K562 (cell line): ENCODE data around the gene IZUMO1R. TPM values are rescaled to one million over a fixed set of nuclear protein-coding genes. Genes with fewer than 3 reads are reported as not detected.

Source experiments
- ATAC-seq: fragments of 200-7000 bp; cut with Tn5 transposase; 3 replicates; pipeline ENCODE4 v1.9.1; 2020; ENCODE audit warnings: moderate library complexity
- BruUV-seq: library from RNA; stranded (reverse); fragments of 400-500 nt; replicated peaks from 2 replicates; lab custom pipeline; 2021; lab: Mats Ljungman, UMichigan
- CTCF ChIA-PET: fragments of 300-600 bp; formaldehyde crosslinking; extraction: SDS; loops from one replicate; lab custom pipeline; 2021; ENCODE audit warnings: low intra/inter-chr PET ratio; lab: Yijun Ruan, JAX
- POLR2A ChIA-PET: fragments of 300-600, 350-650 bp; sonication (Branson Sonifier 250); formaldehyde crosslinking; extraction: SDS; loops from one replicate; lab custom pipeline; 2021; ENCODE audit warnings: antibody characterized with exemption, inconsistent platforms; lab: Yijun Ruan, JAX
- DNase-seq, 4 experiments: peaks; one replicate each; pipeline versions ENCODE4 v3.0.0 to v3.0.0-alpha.2; 2011 to 2018; ENCODE audit warnings: low spot score in 3 of 4, mixed read lengths in 3 of 4; ENCODE audit errors: extremely low read depth in 1 of 4
- FAIRE-seq: peaks from 2 replicates; lab custom pipeline; 2011; peaks lifted over from hg19 to GRCh38; lab: Jason Lieb, UNC
- H2AFZ ChIP-seq: 2 replicates; pipeline ENCODE4 v1.6.0; 2011; ENCODE audit warnings: low read depth, low read length, control low read depth, inconsistent platforms
- H3K27ac ChIP-seq: fragments of 200-600 bp; 3 replicates; pipeline ENCODE4 v1.8.0; 2011; ENCODE audit warnings: low read depth, mild to moderate bottlenecking, control low read depth, inconsistent platforms, low read length, moderate library complexity, mixed read lengths; ENCODE audit errors: extremely low read depth
- H3K27me3 ChIP-seq, 2 experiments: fragments of 300-600 bp in 1 of 2; 2 replicates in 1 of 2; 3 replicates in 1 of 2; pipeline versions ENCODE4 v1.6.0 to v1.8.0; 2011; ENCODE audit warnings: inconsistent platforms in 2 of 2, low read length in 2 of 2, mild to moderate bottlenecking in 1 of 2, mixed read lengths in 1 of 2, moderate library complexity in 1 of 2; ENCODE audit not compliant: control insufficient read depth in 2 of 2, insufficient read depth in 2 of 2
- H3K36me3 ChIP-seq: fragments of 300-600 bp; 3 replicates; pipeline ENCODE4 v1.8.0; 2011; ENCODE audit warnings: mild to moderate bottlenecking, low read length, inconsistent platforms; ENCODE audit not compliant: control insufficient read depth, insufficient read depth
- H3K4me1 ChIP-seq, 2 experiments: fragments of 200-600 bp in 1 of 2; replicated peaks in 1 of 2; 2 replicates in 1 of 2; 3 replicates in 1 of 2; pipeline versions ENCODE4 v1.5.1 to v1.8.0; 2011; ENCODE audit warnings: inconsistent platforms in 2 of 2, low read length in 2 of 2, mild to moderate bottlenecking in 1 of 2, mixed read lengths in 1 of 2, moderate library complexity in 1 of 2; ENCODE audit not compliant: control insufficient read depth in 2 of 2, insufficient read depth in 2 of 2
- H3K4me2 ChIP-seq: 2 replicates; pipeline ENCODE4 v1.6.1; 2011; ENCODE audit warnings: low read length, control low read depth, inconsistent platforms, mixed read lengths; ENCODE audit not compliant: insufficient read depth
- H3K4me3 ChIP-seq: fragments of 200-600 bp; sonication (generic), shearing (Covaris generic); 2 replicates; pipeline ENCODE4 v1.5.1; 2016; ENCODE audit warnings: control low read depth, inconsistent platforms
- H3K79me2 ChIP-seq: fragments of 200-600 bp; 3 replicates; pipeline ENCODE4 v1.8.0; 2011; ENCODE audit warnings: low read length, inconsistent platforms; ENCODE audit not compliant: control insufficient read depth, insufficient read depth
- H3K9ac ChIP-seq, 2 experiments: 2 replicates each; pipeline versions ENCODE4 v1.6.0 to v1.6.1; 2011; ENCODE audit warnings: low read depth in 2 of 2, low read length in 2 of 2, control low read depth in 1 of 2, inconsistent platforms in 1 of 2, mild to moderate bottlenecking in 1 of 2, mixed read lengths in 1 of 2; ENCODE audit not compliant: insufficient read depth in 1 of 2
- H3K9me1 ChIP-seq: one replicate; pipeline ENCODE4 v1.6.0; 2011; ENCODE audit warnings: inconsistent platforms, mild to moderate bottlenecking, low read length, moderate library complexity; ENCODE audit not compliant: control insufficient read depth, insufficient read depth
- H3K9me3 ChIP-seq: replicated peaks from 2 replicates; pipeline ENCODE4 v1.5.1; 2011; ENCODE audit warnings: low read depth, low read length, inconsistent platforms; ENCODE audit not compliant: control insufficient read depth, insufficient read depth
- H4K20me1 ChIP-seq: replicated peaks from 2 replicates; pipeline ENCODE4 v1.6.1; 2011; ENCODE audit warnings: low read length, inconsistent platforms, mixed read lengths; ENCODE audit not compliant: control insufficient read depth, insufficient read depth
- ARNT ChIP-seq, 2 experiments: fragments of 450-650 bp; IDR thresholded peaks; 2 replicates each; pipeline ENCODE4 v1.6.1; 2016; ENCODE audit warnings: mild to moderate bottlenecking in 1 of 2
- CCNT2 ChIP-seq: IDR thresholded peaks from 2 replicates; pipeline ENCODE4 v1.6.1; 2011; ENCODE audit warnings: borderline replicate concordance, low read depth, mild to moderate bottlenecking, moderate library complexity, mixed read lengths, low read length; ENCODE audit not compliant: insufficient read length; ENCODE audit errors: extremely low read depth
- IFI16 ChIP-seq: fragments of 250-450 bp; sonication (Bioruptor Pico); IDR thresholded peaks from 2 replicates; pipeline ENCODE4 v2.1.2; 2022; ENCODE audit warnings: mild to moderate bottlenecking, inconsistent platforms
- ILK ChIP-seq: fragments of 450-650 bp; IDR thresholded peaks from 2 replicates; pipeline ENCODE4 v1.6.1; 2016; ENCODE audit warnings: missing genetic modification characterization, low read depth, mild to moderate bottlenecking, missing compliant biosample characterization, moderate library complexity, borderline replicate concordance
- IRF2 ChIP-seq: sonication (generic); formaldehyde crosslinking; IDR thresholded peaks from 2 replicates; pipeline ENCODE4 v1.8.1; 2022; ENCODE audit warnings: mild to moderate bottlenecking, missing genetic modification reagents
- KDM1A ChIP-seq, 2 experiments: fragments of 450-650 bp; IDR thresholded peaks; 2 replicates each; pipeline ENCODE4 v1.6.1; 2016; ENCODE audit warnings: mild to moderate bottlenecking in 2 of 2
- KDM5B ChIP-seq: fragments of 200-600 bp; sonication (generic); IDR thresholded peaks from 2 replicates; pipeline ENCODE4 v1.6.1; 2012; ENCODE audit warnings: low read depth, mild to moderate bottlenecking, moderate library complexity, low read length, control low read depth, inconsistent platforms; ENCODE audit not compliant: insufficient replicate concordance
- PBX2 ChIP-seq, 2 experiments: IDR thresholded peaks in 1 of 2; conservative IDR thresholded peaks in 1 of 2; 2 replicates each; pipeline ENCODE4 v1.6.1; 2016; ENCODE audit warnings: low read depth in 2 of 2, mild to moderate bottlenecking in 1 of 2, missing compliant biosample characterization in 1 of 2, missing genetic modification characterization in 1 of 2, moderate library complexity in 1 of 2
- RFX5 ChIP-seq: IDR thresholded peaks from 2 replicates; pipeline ENCODE4 v1.6.1; 2011; ENCODE audit warnings: low read depth, mild to moderate bottlenecking, improper control_type of control experiment, low read length
- THRB ChIP-seq: fragments of 450-650 bp; formaldehyde crosslinking; conservative IDR thresholded peaks from 2 replicates; pipeline ENCODE4 v1.4.0; 2022; ENCODE audit warnings: mild to moderate bottlenecking, missing genetic modification characterization
- ZKSCAN3 ChIP-seq: fragments of 250-450 bp; sonication (Bioruptor Pico); IDR thresholded peaks from 2 replicates; pipeline ENCODE4 v1.4.0; 2020
- ZNF449 ChIP-seq: fragments of 250-450 bp; sonication (Bioruptor Pico); IDR thresholded peaks from 2 replicates; pipeline ENCODE4 v1.8.0; 2022; ENCODE audit warnings: moderate library complexity, mild to moderate bottlenecking, inconsistent platforms
- ZNF75A ChIP-seq: fragments of 450-650 bp; formaldehyde crosslinking; IDR thresholded peaks from 2 replicates; pipeline ENCODE4 v1.4.0; 2020; ENCODE audit warnings: mild to moderate bottlenecking
- WGBS: fragments of 100-300 bp; shearing (Covaris generic); methylation state at CpG from one replicate; pipeline ENCODE4 v1.1.6; 2016; ENCODE audit warnings: low coverage, mixed read lengths; ENCODE audit not compliant: insufficient coverage; ENCODE audit errors: missing lambda C conversion rate; 5-methylcytosine and 5-hydroxymethylcytosine counted together
- in situ Hi-C: fragments of 300-500 bp; cut with MboI; formaldehyde crosslinking; loops from 4 replicates; pipeline ENCODE4 v1.15.0; 2018; ENCODE audit warnings: inconsistent platforms, mixed read lengths
- intact Hi-C: fragments of 100-400 bp; cut with micrococcal nuclease; formaldehyde crosslinking; loops from 2 replicates; pipeline ENCODE4 v1.14.2; 2022
- polyA plus RNA-seq, 8 experiments: library from polyadenylated mRNA; depleted of rRNA in 4 of 8; stranded (reverse) in 5 of 8; unstranded in 3 of 8; fragments of >200 nt; fragmentation: Nextera tagmentation in 2 of 8; fragmentation: Illumina TruSeq in 1 of 8; extraction: Ambion mirVana in 2 of 8; extraction: Trizol in 1 of 8; gene quantifications; 2 replicates each; pipeline versions ENCODE4 v1.2.1 to v1.2.3, GENCODE V29; 2011 to 2014; ENCODE audit warnings: inconsistent platforms in 1 of 8, missing spikeins in 1 of 8
- total RNA-seq, 7 experiments: library from RNA; depleted of rRNA in 6 of 7; stranded (reverse); fragments of >200 nt in 6 of 7; fragmentation: Illumina TruSeq in 2 of 7; extraction: Trizol in 2 of 7; gene quantifications; 2 replicates each; pipeline versions ENCODE4 v1.2.1 to v1.2.3, GENCODE V29; 2011 to 2021; ENCODE audit warnings: low replicate concordance in 1 of 7

The IZUMO1R gene
- total and polyA plus RNA-seq, 9 of the 15 experiments (the other 6 are each of a cell fraction or from before 2014, with no cell fraction given) = not detected

- no peak for TF ChIP-seq ILK (tag)
- no peak for TF ChIP-seq ZNF75A
- no peak for TF ChIP-seq ZKSCAN3 (CRISPR knock-in tag)
- TF ChIP-seq, all 486 proteins: peak for 0
Observed at GRCh38 chr11:94326947-94327346, 22.6 kb downstream of the IZUMO1R start (continued).

- CTCF ChIA-PET = no interaction called here
- intact Hi-C loops = loop anchor here (5.0 to 10.0 kb wide), 4 partner anchors 89 to 434 kb away; no protein-coding TSS in a partner anchor
Observed at GRCh38 chr11:94328587-94329080, 24.3 kb downstream of the IZUMO1R start.

More at GRCh38 chr11:94328587-94329080, 24.3 kb downstream of the IZUMO1R start:
- no peaks in the 10 kb centered on the region for H3K9me1 ChIP-seq
- no peaks in the 10 kb centered on the region for H3K79me2 ChIP-seq
- H2AFZ ChIP-seq = no peak overlapping the region
- H3K4me1 ChIP-seq = no peaks in the 10 kb centered on the region
- no peaks in the 10 kb centered on the region for H4K20me1 ChIP-seq
- POLR2A ChIA-PET = no interaction called here
- no peak overlapping the region for H3K4me3 ChIP-seq
- no peaks in the 10 kb centered on the region for H3K36me3 ChIP-seq
- H3K4me2 ChIP-seq = no peak overlapping the region
- no peaks in the 10 kb centered on the region for H3K9me3 ChIP-seq
- ATAC-seq (no peak; the same call in 2 of the 3 replicates), DNase-seq (no peak), FAIRE-seq (no peak)
- WGBS = 0% methylated on average over 6 of the region's 6 CpGs
- in situ Hi-C loops = loop anchor here (10.0 kb wide), 1 partner anchor 176 kb away; no protein-coding TSS in a partner anchor
- BruUV-seq = no TSS peak
- TF ChIP-seq IFI16 (CRISPR knock-in tag) (no peak), RFX5 (no peak), IRF2 (CRISPR knock-in tag) (no peak), CCNT2 (no peak), ARNT (IDR thresholded peaks at IDR 0.05) (no peak), PBX2 (CRISPR knock-in tag; IDR thresholded peaks at IDR 0.05; ENCODE audit: low read depth) (no peak), PBX2 (tag; conservative IDR thresholded peaks at IDR 0.05; ENCODE audit: low read depth) (no peak), ZNF449 (no peak), THRB (CRISPR knock-in tag) (no peak), KDM5B (no peak), KDM1A (IDR thresholded peaks at IDR 0.05) (no peak)
- no peak overlapping the region for H3K27ac ChIP-seq
- peaks cover 4 to 7% of the 10 kb centered on the region in 2 experiments; a peak in 4 of 5 replicates for H3K27me3 ChIP-seq
- no peak overlapping the region for H3K9ac ChIP-seq
